ENCODE data around the gene TAS2R41. TPM values are rescaled to one million over a fixed set of nuclear protein-coding genes. Genes with fewer than 3 reads are reported as not detected.
"Not testable (repeated sequence)": the region's sequence is repeated elsewhere in the genome, so short reads cannot be mapped to it uniquely, and the experiment has no call there.

TAS2R41 gene
- total RNA-seq, 1 experiment from 2014 or later, result not detected

DNA sequence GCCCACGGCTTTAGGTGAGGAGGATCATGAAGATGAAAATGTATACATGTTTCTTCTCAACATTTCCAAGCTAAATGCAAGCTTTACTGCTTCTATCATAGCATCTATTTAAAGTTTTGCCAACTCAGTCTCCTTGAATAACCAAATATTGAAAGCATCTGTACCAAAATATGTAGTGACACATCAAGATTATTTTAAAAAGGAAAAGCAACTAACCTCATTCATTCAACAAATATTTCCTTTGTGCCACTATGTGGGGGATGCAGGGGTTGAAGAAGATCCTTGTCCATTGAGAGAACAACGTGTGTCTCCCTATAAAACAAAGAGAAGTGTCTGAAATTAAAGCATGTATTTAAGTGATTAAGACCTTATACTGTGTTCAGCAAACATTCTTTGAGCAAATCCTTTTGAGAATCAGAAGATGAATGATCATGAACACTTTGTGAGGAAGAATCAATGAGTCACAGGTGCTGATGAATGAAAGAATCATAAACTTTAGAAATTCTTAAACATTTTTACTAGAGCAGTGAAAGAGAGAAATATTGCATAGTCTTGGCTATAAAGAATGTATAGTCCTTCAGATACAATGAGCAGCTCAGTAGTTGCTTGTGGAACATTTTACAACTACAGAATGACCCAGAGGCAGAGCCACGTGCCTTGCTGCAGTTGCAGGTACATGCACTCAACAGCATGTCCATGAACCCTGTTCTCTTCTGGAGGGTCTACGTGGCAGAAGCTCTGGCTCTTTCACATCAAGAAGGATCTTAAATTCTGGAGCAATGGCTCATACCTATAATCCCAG, 20.5 kb upstream of the TAS2R41 start:
- no peak for DNase-seq (ENCODE audit: low spot score)

DNA sequence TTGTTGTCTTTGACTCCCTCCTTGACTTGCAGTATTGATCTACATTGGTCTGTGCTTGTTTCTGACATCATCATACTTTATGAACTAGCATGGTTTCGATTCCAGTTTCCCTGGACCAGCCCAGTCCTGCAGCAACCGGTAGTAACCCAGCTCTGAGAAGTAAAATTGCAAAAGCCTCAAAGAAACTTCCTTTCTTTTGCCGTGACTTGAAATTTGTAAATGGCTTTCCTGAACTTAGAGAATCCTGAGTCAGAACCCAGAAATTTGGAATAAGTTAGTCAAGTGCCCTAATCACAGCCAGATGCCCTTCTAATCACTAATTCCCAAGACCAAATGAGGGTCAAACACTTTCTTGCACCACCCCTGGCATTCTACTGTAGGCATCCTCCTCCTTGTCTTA, 19.4 kb upstream of the TAS2R41 start:
- no peak for DNase-seq (ENCODE audit: low spot score)

DNA sequence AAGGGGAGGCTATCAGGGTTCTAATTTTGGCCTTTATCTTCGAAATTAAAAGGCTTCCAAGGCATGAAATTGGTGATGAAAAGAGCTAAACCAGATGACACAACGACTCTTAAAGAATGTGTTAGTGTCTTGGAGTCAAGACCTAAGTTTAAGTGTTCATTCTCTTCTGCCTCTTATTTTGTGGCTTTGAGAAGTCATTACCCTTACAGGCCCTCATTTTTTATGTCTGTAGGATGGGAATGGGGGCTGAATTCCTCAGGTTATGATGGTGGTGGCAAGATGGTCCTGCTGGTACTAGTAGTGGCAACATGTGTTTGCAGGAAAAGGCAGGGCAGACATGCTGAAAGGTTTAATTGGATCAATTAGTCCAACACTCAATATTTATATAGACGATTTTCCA, 19.0 kb upstream of the TAS2R41 start:
- no peak for DNase-seq (ENCODE audit: low spot score)

DNA sequence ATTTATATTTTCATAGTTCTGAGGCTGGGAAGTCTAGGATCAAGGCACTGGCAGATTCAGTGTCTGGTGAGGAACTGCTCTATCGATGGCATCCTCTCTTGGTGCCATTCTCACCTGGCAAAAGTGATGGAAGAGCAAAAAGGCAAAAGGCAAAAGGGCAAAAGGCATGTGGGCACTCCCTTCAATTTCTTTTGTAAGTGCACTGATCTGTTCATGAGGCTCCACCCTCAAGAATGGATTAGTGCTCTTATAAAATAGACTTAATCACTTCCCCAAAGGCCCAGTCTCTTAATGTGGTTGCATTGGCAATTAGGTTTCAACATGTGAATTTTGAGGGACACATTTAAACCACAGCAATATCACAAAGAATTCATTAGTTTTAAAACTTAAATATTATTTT, 18.3 kb upstream of the TAS2R41 start:
- no peak for DNase-seq (ENCODE audit: low spot score)

DNA sequence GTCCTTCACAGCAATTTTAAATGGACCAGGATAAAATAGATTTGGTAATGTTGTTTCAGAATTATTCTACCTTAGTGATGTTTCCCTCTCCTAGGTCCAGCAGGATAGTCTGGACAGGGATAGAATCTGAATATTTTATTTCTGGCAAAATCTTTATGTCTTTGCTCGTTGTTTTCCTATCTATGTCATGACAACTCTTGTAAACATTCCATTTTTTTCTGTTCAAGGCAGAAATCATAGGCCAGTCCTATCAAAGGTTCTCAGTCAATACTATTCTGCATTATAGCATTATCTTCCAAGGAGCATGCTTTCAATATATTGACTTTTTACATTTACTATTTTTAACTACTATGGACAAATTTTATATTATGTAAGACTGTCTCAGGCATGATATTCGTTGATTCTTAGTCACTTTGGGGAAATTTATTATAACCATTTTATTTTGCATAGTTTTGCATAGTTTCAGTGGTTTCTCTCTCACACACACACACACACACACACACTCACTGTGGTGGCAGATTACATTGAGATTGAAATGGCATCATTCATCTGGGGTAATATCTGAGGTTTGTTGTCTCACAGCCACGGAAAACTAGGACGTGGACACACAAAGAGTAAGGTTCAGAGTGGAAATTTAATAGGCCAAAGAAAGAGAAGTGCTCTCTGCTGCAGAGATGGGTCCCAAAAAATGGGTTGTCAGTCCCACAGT, 17.2 kb upstream of the TAS2R41 start:
- DNase-seq (ENCODE audit: low spot score), result no peak

DNA sequence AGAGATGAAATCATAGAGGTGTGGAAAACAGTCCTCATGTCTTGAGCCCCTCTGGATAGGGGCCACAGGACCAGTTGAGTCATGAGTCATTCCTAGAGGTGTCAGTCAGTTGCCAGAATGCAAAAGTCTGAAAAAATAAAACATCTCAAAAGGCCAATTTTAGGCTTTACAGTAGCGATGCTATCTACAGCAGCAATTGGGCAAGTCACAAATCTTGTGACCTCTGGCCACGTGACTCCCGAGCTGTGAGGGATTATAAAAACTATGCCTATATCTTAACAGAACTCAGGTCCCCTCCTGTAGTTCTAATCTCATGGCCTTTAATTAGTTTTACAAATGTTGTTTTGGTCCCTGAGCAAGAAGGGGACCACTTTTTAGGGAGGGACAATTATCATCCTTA, 15.6 kb upstream of the TAS2R41 start:
- no peak for DNase-seq (ENCODE audit: low spot score)

DNA sequence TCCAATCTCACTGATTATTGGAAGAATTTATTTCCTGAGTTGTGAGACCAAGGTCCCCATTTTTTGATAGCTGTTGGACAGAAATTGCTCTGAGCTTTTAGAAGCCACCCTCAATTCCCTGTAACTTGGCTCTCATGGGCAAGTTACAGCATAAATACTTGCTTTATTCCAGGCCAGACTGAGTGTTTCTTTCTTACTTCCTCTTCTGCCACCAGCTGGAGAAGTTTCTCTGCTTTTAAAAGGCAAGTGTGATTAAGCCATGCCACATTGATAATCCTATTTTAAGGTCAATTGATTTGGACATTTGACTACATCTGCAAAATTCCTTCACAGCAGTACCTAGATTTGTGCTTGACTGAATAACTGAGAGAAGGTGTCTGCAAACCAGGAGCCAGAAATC, 14.1 kb upstream of the TAS2R41 start:
- DNase-seq (ENCODE audit: low spot score), result no peak

DNA sequence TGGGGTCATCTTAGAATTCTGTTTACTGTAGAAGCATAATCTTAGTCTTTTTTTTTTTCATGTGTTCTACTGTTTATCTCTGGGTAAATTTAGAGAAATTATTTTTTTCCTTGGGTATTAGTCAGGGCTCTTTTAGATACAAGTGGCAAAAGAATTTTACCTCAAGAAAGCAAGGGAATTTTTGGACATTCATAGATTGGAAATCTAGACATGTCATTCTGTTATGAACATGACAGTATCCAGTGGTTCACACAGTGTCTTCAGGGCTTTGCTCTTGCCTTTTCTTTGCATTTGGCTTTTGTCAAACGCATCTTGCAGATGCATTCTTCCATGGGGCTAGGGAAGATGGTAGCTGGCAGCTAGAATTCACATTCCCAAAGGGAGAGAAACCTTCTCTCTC, 13.7 kb upstream of the TAS2R41 start:
- DNase-seq (ENCODE audit: low spot score), result no peak

DNA sequence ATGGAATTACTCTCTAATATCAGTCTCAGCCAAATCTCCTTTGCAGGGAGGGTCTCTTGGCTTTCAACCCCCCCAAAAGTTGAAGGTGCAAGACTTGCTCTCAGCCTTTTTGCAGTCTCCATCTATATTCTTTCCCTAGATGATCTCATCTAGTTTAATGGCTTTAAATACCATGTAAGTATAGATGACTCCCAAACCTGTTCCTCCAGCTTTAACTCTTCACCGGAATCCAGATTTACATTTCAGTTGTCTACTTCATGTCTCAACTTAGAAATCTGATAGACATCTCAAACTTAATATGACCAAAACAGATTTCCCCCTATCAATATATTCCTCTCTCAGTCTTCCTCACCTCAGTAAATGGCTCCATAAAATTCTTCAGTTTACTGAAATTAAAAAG, 9.9 kb upstream of the TAS2R41 start:
- no peak for DNase-seq (ENCODE audit: low spot score)

DNA sequence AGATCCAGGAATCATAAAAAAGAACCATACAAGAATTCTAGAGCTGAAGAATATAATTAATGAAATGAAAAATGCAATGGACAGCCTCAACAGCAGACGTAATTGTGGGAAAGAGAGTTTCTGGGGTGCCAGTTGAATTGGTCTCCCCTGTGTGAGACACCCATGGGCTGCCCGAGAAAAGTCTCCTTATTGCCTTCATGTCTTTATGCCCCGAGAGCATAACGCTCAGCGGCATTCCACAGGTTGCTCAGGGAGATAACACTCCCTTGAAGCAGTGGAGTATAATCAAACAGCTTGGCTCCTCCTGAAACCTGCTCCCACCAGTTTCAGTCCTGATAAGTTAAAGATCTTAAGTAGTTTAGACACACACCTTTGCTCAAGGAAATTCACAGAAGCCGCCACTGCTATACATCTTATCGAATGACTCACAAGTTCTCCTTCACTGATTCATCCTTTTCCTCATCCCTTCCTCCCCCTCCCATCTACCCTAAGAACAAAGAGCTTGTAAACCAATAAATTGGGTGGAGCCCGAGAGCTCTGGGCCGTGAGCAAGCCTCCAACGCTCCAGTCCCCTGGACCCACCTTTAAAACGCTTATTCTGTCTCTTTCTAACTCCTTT, 5.5 kb upstream of the TAS2R41 start:
- not testable (repeated sequence) for DNase-seq (ENCODE audit: low spot score)

DNA sequence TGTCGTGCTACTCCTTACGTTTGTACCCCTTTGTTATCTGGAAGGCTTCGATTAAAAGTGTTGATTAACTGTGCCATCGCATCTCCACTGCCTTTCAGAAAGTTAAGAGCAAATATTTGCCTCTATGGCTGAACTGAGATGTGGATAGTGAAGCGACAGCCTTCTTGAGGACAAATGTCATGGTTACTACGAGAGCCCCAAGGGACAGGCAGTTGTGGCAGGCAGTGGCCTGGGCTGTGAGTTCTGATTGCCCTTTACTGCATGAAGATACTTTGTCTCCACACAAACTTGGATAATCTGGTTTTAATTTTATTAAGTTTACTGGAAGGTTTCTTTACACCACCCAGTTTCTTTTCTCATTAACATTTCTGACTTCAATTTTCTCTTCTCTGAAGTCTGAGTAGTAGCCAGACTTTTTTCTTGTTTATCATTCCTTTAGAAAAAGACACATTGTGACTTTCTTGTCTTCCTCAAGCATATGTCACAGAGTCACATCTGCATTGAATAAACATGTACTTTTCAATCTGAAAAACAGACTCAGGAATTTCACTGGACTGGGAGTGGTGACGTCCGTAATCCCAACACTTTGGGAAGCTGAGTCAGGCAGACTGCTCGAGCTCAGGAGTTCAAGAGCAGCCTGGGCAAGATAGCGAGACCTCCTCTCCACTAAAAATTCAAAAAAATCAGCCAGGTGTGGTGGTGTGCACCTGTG, 1.5 kb downstream of the TAS2R41 start:
- no peak for DNase-seq (ENCODE audit: low spot score)

DNA sequence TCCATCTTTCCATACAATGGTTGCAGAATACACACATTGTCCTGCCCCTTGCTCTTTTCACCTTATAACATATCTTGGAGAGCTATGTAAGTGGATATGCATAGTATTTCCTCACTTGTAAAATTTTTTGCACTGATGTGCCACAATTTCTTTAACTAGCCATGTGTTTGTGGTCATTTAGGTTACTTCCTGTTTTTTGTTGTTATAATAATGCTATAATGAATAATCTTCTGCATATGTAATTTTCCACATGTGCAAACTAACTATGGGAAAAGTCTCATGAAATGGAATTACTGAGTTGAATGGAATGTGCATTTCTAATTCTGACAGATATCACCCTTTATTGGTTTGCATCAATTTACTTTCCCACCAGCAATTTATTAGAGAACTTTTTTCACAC, 2.8 kb downstream of the TAS2R41 start:
- no peak for DNase-seq (ENCODE audit: low spot score)

DNA sequence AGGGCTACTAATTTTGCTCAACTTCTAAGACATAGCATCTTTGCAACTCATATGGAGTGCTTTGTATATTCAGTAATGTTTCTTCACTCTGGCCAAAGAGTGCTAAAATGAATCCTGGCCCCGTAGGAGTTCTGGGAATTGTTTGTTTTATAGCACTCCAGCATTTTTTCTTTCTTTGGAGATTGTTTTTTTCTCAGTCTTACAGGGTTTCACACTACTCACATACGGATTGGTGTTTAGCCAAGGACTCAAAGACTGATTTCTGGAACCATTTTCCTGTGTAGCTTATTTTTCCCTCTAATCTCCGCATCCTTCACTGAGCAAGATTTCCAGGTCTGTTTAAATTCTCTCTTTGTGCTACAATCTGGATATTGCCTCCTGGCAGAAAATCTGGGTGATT, 6.4 kb downstream of the TAS2R41 start:
- no peak for DNase-seq (ENCODE audit: low spot score)

DNA sequence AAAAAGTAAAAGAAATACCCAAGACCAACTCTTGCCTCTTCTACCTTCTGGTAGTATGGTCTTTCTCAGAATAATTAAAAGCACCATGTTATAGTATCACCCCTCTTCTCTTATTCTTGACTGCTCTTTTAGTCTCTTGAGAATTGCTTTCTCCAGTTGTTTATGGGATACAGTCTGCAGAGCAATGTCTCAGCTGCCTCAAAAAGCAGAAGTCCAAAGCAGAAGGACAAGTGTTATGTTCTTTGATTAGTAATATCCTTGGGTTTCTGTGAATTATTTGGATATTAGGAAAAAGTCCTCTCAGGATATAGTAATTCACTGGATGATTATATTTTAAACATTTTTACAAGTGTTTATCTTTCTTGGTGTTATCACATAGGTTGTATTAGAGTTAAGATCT, 7.4 kb downstream of the TAS2R41 start:
- DNase-seq (ENCODE audit: low spot score), result no peak

DNA sequence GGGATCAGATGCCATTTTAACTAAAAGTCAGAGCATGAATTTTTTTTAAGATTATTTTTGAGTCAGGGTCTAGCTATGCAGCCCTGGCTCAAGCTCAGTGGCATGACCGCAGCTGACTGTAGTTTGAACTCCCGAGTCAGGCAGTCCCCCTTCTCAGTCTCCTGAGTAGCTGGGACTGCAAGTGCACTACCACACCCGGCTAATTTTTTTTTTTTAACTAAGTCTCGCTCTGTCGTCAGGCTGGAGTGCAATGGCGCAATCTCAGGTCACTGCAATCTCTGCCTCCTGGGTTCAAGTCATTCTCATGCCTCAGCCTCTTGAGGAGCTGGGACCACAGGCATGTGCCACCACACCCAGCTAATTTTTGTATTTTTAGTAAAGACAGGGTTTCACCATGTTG, 7.8 kb downstream of the TAS2R41 start:
- no peak for DNase-seq (ENCODE audit: low spot score)

DNA sequence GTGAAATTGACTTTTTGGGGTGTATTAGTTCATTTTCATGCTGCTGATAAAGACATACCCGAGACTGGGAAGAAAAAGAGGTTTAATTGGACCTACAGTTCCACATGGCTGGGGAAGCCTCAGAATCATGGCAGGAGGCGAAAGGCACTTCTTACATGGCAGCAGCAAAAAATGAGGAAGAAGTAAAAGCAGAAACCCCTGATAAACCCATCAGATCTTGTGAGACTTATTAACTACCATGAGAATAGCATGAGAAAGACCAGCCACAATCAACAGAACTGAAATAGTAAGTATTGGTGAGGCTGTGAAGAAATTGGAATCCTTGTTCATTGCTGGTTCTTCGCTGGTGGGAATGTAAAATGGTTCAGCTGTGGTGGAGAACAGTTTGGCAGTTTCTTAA, 8.6 kb downstream of the TAS2R41 start:
- not testable (repeated sequence) for DNase-seq (ENCODE audit: low spot score)

DNA sequence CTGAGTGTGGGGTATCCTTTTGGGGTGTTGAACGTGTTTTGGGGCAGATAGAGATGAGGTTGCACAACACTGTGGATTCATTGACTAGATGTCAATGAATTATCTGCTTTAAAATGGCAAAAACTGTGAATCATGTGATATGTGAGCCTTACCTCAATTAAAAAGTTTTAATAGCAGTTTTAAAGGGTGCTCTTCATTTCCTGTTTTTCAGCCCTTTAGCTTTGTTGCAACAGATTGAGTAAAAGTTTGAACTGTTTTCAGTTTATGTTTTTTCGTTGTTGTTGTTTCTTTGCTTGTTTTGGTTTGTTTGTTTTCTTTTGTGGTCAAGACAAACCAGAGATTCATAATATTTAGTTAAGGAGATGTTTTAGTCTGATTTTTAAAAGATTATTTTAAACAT, 9.4 kb downstream of the TAS2R41 start:
- no peak for DNase-seq (ENCODE audit: low spot score)

DNA sequence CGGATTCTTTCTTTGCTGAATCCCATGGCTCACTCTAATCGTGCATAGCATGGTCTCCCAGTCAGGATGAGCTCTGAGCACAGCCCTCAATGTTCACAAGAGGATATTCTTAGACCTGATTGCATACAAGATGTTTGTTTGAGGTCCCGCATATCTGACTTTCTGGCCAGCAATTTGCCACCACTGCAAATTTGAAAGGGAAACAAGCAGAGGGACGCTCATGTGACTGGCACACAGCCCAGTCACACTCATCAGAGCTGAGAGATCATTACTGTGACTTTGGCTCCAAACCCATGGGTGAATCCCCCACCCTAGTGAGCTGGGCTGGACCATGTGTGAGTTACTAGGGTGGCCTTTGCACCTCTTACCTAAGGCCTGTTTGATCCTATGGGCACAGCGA, 9.9 kb downstream of the TAS2R41 start:
- DNase-seq (ENCODE audit: low spot score), result peak; percentile 20

DNA sequence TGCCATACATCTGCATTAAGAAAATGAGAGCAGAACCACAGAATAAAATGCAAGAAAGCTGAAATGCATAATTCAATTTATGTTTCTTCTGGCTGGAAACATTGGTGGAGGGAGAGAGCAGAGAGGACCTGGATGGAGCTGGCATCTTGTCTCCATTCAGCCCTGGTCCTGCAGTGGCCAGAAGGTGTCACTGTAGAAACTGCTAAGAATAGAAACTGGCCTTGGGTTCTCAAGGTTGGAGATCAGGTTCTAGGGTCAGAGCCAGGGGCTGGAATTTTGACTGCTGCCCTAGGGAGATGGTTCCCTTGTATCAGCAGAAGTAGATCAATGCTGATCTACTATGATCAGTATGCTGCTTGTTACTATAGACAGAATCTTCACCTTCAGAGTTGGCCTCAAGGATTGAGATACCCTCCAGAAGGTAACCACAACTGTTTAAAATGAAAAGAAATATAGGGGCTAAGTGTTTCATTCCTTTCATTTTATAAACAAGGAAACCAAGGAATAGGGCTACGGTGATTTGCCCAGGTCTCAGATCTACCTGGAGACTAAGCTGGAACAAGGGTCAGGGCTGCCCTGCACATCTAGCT, 13.1 kb downstream of the TAS2R41 start:
- no peak for DNase-seq (ENCODE audit: low spot score)

DNA sequence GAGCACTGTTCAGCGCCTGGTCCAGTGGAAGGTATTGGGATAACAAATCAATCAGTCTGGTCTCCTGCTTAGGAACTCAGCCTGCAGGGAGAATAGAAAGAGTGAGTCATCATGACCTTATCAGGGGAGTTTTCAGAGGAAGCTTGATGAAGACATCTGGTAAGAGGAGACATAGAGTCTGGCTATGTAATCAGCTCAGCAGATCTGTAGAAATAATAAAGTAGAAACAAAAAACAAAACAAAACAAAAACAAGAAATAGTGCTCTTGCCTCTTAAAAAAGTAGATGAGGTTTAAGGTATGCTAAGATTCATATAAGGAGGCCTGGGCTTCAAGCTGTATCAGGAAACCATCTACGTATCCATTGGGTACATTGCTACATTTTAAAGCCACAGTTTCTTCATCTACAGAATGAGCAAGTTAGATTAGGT, 14.4 kb downstream of the TAS2R41 start:
- DNase-seq (ENCODE audit: low spot score), result no peak

DNA sequence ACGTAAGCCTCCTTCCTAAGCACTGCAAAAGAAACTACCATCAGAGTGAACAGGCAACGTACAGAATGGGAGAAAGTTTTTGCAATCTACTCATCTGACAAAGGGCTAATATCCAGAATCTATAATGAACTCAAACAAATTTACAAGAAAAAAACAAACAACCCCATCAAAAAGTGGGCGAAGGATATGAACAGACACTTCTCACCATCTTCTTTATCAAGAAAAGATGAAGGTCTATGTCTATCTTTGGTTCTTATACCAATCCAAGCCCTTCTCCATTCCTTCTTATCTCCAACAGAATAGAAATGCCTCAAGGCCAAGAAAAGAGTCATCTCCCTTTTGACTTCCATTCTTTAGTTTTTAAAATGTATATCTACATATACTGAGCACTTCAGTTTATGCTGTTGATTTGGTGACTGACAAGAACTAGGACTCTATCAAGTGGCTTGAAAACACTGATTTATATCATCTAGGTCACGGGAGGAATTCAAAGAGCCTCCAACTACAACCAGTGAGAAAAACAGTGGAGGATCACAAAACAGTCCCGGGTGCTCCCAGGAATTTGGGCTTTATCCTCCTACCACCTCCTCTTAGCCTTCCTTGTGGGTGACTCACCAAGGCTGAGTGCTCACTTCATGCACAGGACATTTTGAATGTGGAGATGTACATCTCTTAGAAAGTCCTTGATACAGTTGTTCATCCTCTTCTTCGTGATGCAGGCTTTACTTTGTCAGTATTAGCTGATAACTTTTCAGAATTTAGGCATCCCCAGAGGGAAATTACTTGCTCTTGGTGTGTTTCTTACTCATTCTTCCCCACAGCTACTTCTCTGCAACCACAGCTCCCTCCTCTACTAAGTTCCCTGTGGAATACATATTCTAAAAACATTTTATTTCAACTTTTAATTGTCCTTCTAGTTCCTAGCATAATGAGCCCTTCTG, 15.4 kb downstream of the TAS2R41 start:
- DNase-seq (ENCODE audit: low spot score), result no peak
